Stimulated activated naive B cell treated with anti-CD40 and anti-IgM and Interleukin-4, amounts not matched to agents 10 μg/mL and 1 μg/mL and 100 μg/mL, for 72 hours (primary cell): ENCODE results near the gene OLA1.

ENCODE experiments used
- ATAC-seq, 2 donors: fragments of 150-1000 bp; cut with Tn5 transposase; replicated peaks; 2 replicates each; pipeline ENCODE4 v1.10.0; 2021; ENCODE audit warnings: moderate library complexity in 1 of 2
- DNase-seq: peaks from one replicate; pipeline ENCODE4 v3.0.0; 2021
- H3K27ac Mint-ChIP-seq: one replicate; pipeline ENCODE4 v1.8.0; 2022; ENCODE audit warnings: mild to moderate bottlenecking, mixed read lengths
- H3K27me3 Mint-ChIP-seq, 2 donors: one replicate each; pipeline ENCODE4 v1.8.0; 2022; ENCODE audit warnings: mixed read lengths in 2 of 2
- H3K36me3 Mint-ChIP-seq, 2 donors: one replicate each; pipeline ENCODE4 v1.8.0; 2022; ENCODE audit warnings: mixed read lengths in 2 of 2, mild to moderate bottlenecking in 1 of 2
- H3K4me1 Mint-ChIP-seq, 2 donors: one replicate each; pipeline ENCODE4 v1.8.0; 2022; ENCODE audit warnings: mixed read lengths in 2 of 2, mild to moderate bottlenecking in 1 of 2
- H3K4me3 Mint-ChIP-seq, 2 donors: one replicate each; pipeline ENCODE4 v1.8.0; 2022; ENCODE audit warnings: mild to moderate bottlenecking in 2 of 2, mixed read lengths in 2 of 2, moderate library complexity in 1 of 2
- H3K9me3 Mint-ChIP-seq, 2 donors: one replicate each; pipeline ENCODE4 v1.8.0; 2022; ENCODE audit warnings: mixed read lengths in 2 of 2, mild to moderate bottlenecking in 1 of 2

Gene OLA1

GRCh38 chr2:174180726-174181236 lies 67.6 kb downstream of the OLA1 start:
- no peaks in the 10 kb centered on the region for H3K27me3 Mint-ChIP-seq
- H3K4me3 Mint-ChIP-seq, result no peak overlapping the region
- H3K4me1 Mint-ChIP-seq, result peaks cover 15 to 28% of the 10 kb centered on the region in 2 donors
- no peaks in the 10 kb centered on the region for H3K9me3 Mint-ChIP-seq
- H3K27ac Mint-ChIP-seq, result no peak overlapping the region
- DNase-seq (no peak), ATAC-seq (no peak)
- peaks cover 12 to 33% of the 10 kb centered on the region in 2 donors for H3K36me3 Mint-ChIP-seq

DNA sequence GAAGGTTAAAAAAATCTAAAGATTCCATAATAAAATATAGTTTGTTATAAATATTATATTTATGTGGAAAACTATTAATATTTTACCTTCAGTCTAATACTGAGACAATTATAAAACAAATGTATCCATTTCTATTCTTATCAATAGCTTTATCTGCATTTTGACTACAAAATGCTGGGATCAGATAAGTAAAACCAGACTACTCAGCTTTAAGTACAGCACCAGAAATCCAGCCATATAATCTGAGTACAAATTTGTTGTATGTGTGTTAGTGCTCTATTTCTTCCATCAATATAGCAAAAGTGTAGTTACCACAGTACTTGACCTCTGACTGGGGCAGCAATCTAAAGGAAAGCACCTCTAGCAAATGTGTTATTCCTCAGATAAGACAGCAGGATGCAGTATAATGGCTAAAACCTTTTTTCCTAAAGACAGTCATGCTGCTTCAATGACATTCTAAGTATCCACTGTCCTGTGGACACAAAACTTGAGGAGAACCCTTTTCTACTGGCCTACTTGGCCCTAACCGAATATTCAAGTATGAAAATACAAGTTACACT lies 68.1 kb downstream of the OLA1 start:
- no peak for ATAC-seq
- peaks cover 16 to 37% of the 10 kb centered on the region in 2 donors for H3K36me3 Mint-ChIP-seq
- no peak overlapping the region for H3K4me3 Mint-ChIP-seq
- no peaks in the 10 kb centered on the region for H3K27me3 Mint-ChIP-seq
- peaks cover 15 to 28% of the 10 kb centered on the region in 2 donors for H3K4me1 Mint-ChIP-seq
- no peak for DNase-seq
- H3K9me3 Mint-ChIP-seq, result peaks cover 0 to under 1% of the 10 kb centered on the region in 2 donors
- no peak overlapping the region for H3K27ac Mint-ChIP-seq

DNA sequence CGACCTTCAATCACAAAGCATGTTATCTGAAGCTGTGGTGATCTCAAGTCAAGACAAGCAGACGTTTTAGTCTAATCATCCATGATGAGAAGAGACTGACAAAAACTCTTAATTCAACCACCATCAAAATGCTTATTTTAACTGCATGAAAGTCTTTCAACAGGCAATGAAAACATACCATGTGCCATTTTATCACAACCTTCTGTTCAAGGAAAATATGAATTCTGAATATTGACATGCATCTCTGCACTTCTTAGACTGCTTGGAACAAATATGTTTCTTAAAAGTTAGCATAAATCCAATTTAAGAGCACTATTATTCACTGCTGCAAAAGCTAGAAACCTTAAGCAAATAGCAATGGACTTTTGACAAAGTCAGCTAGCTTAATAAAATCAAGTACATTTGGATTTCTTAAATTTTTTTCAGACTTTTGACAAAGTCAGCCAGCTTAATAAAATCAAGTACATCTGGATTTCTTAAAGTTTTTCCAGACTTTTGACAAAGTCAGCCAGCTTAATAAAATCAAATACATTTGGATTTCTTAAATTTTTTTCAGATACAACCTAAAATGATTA lies 70.9 kb downstream of the OLA1 start:
- DNase-seq (no peak), ATAC-seq (no peak)
- H3K9me3 Mint-ChIP-seq, result peaks cover 6 to 10% of the 10 kb centered on the region in 2 donors
- no peak overlapping the region for H3K27ac Mint-ChIP-seq
- H3K4me1 Mint-ChIP-seq, result peaks cover 3 to 13% of the 10 kb centered on the region in 2 donors
- H3K4me3 Mint-ChIP-seq, result no peak overlapping the region
- no peaks in the 10 kb centered on the region for H3K27me3 Mint-ChIP-seq
- peaks cover 37 to 47% of the 10 kb centered on the region in 2 donors for H3K36me3 Mint-ChIP-seq

DNA sequence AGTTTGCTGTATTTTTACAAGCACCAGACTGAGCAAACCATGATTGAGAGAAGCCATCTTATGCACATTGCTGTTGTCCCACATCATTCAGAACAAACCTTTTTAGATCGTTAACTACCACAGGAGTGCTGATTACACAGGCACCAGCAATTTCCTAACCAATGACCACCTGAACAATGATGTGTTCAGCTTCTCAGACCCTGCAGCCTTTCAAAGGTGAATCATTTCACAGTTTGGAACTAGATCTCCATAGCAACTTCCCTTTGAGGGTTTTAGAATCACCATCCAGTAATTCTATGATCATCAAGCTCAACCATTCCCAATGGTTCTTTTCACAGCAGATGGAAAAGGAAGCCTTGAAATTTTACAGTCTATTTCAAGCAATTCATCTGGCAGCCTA lies 71.4 kb downstream of the OLA1 start:
- H3K27me3 Mint-ChIP-seq, result no peaks in the 10 kb centered on the region
- peaks cover 6 to 12% of the 10 kb centered on the region in 2 donors for H3K9me3 Mint-ChIP-seq
- peaks cover 3 to 12% of the 10 kb centered on the region in 2 donors for H3K4me1 Mint-ChIP-seq
- DNase-seq, result no peak
- no peak overlapping the region for H3K4me3 Mint-ChIP-seq
- ATAC-seq, result no peak
- no peak overlapping the region for H3K27ac Mint-ChIP-seq
- peaks cover 41 to 52% of the 10 kb centered on the region in 2 donors for H3K36me3 Mint-ChIP-seq

DNA sequence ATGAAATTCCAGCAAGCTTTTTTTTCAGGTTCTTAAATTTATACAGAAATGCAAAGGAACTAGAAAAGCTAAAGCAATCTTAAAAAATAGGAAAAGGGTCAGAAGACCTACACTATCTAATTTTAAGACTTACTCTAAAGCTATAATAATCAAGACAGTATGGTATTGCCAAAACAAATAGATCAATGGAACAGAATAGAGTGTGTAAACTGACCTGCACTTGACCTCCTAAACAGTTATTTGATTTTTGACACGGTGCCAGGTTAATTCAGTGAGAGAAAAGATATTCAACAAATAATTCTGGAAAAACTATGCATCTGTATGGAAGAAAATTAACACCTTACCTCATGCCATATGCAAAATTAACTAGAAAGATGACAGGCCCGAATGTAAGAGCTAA lies 73.6 kb downstream of the OLA1 start:
- Mint-ChIP-seq H3K4me1 (no peaks in the 10 kb centered on the region), H3K27me3 (no peaks in the 10 kb centered on the region), H3K9me3 (peaks cover 12 to 20% of the 10 kb centered on the region in 2 donors), H3K27ac (no peak overlapping the region), H3K36me3 (peaks cover 46 to 60% of the 10 kb centered on the region in 2 donors), H3K4me3 (no peak overlapping the region)
- DNase-seq (no peak), ATAC-seq (no peak)

- Mint-ChIP-seq H3K4me3 (no peak overlapping the region), H3K36me3 (peaks cover 62 to 77% of the 10 kb centered on the region in 2 donors), H3K27ac (no peak overlapping the region), H3K4me1 (no peaks in the 10 kb centered on the region), H3K9me3 (peaks cover 20 to 28% of the 10 kb centered on the region in 2 donors), H3K27me3 (no peaks in the 10 kb centered on the region)
- DNase-seq (no peak), ATAC-seq (no peak)
These were observed 75.5 kb downstream of the OLA1 start for GRCh38 chr2:174172802-174173355.

DNA sequence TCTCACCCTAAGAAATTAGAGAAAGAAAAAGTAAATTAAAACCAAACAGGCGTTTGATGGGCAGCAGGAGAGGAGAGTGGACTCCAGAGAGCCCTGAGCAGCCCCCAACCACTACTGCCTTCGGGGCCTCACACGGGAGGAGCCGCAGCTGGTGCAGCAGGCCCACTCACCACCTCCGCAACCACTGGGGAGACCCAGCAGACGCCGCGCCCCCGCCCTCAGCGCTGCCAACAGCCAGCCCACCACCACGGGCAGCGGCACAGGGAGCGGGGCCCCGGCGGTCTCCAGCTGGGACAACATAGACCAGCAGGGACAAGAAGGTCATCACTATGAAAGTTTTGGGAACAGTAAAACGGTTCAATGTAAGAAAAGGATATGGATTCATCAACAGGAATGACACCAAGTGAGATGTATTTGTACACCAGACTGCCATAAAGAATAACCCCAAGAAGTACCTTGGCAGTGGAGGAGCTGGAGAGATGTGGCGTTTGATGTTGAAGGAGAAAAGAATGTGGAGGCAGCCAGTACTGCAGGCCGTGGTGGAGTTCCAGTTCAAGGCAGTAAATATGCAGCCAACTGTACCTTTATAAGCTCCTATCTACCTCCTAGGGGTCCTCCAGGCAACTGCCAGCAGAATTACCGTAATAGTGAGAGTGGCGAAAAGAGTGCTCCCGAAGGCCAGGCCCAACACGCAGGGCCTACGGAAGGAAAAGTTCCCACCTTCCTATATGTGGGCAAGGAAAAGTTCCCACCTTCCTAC lies 76.5 kb downstream of the OLA1 start:
- Mint-ChIP-seq H3K27ac (no peak overlapping the region), H3K4me1 (no peaks in the 10 kb centered on the region), H3K4me3 (no peak overlapping the region), H3K36me3 (peaks cover 64 to 78% of the 10 kb centered on the region in 2 donors), H3K27me3 (no peaks in the 10 kb centered on the region), H3K9me3 (peaks cover 22 to 31% of the 10 kb centered on the region in 2 donors)
- DNase-seq (no peak), ATAC-seq (no peak)

GRCh38 chr2:174169372-174169771 lies 79.0 kb downstream of the OLA1 start:
- Mint-ChIP-seq H3K36me3 (peaks cover 57 to 70% of the 10 kb centered on the region in 2 donors), H3K4me3 (no peak overlapping the region), H3K27ac (no peak overlapping the region), H3K9me3 (peaks cover 24 to 31% of the 10 kb centered on the region in 2 donors), H3K27me3 (no peaks in the 10 kb centered on the region), H3K4me1 (no peaks in the 10 kb centered on the region)
- ATAC-seq, result no peak
- no peak for DNase-seq

DNA sequence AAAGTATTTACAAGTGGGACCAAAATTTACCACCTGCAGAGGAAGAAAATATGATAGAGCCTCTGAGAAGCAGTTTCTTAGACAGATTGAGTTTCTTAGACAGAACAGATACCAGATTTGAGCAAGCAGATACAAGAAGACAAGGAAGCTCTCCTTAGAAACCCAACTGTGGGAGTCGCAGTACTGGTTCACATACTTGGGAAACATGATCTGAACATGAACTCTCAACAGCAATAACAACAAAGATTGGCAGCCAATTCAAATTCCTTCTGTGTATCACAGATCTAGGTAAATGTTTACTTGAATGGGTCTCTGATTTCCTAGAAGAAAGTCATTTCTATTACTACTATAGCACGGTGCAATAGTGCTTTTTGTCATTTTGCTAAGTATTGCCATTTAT lies 82.1 kb downstream of the OLA1 start:
- Mint-ChIP-seq H3K4me1 (peaks cover 0 to 4% of the 10 kb centered on the region in 2 donors), H3K4me3 (no peak overlapping the region), H3K27me3 (no peaks in the 10 kb centered on the region), H3K9me3 (peaks cover 20% of the 10 kb centered on the region in 2 donors), H3K36me3 (peaks cover 42 to 61% of the 10 kb centered on the region in 2 donors), H3K27ac (no peak overlapping the region)
- DNase-seq (no peak), ATAC-seq (no peak)

- H3K27ac Mint-ChIP-seq, result no peak overlapping the region
- no peaks in the 10 kb centered on the region for H3K27me3 Mint-ChIP-seq
- no peak overlapping the region for H3K4me3 Mint-ChIP-seq
- H3K4me1 Mint-ChIP-seq, result peaks cover 0 to 8% of the 10 kb centered on the region in 2 donors
- no peak for DNase-seq
- H3K9me3 Mint-ChIP-seq, result peaks cover 3 to 6% of the 10 kb centered on the region in 2 donors
- peaks cover 18 to 38% of the 10 kb centered on the region in 2 donors for H3K36me3 Mint-ChIP-seq
- ATAC-seq, result no peak
These were observed 86.8 kb downstream of the OLA1 start for GRCh38 chr2:174161490-174161889.

- DNase-seq (no peak), ATAC-seq (peak; percentile 63 to 67)
- Mint-ChIP-seq H3K36me3 (peaks cover 20 to 35% of the 10 kb centered on the region in 2 donors), H3K27ac (no peak overlapping the region), H3K27me3 (no peaks in the 10 kb centered on the region), H3K4me1 (peaks cover 6 to 12% of the 10 kb centered on the region in 2 donors), H3K9me3 (no peaks in the 10 kb centered on the region), H3K4me3 (no peak overlapping the region)
These were observed 90.3 kb downstream of the OLA1 start for GRCh38 chr2:174158003-174158402.

DNA sequence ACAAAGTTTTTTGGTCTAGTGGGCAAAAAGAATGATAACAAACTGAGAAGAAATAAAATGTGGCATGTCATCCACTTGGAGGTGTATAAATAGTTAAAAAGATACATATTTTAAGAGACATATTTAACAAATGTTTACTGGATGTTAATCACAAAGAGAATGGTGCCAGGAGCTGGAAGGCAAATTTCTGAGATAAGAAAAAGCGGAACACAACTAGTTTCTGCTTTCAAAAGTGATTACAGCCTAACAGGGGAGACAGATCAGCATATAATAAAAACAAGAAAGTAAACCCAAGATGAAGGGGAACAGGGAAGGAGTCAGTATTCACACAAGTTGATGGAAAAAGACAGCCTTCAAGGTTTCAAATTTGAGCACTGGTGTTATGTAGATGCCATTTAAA lies 91.3 kb downstream of the OLA1 start:
- Mint-ChIP-seq H3K27ac (no peak overlapping the region), H3K4me3 (no peak overlapping the region), H3K36me3 (peaks cover 15 to 30% of the 10 kb centered on the region in 2 donors), H3K9me3 (no peaks in the 10 kb centered on the region), H3K4me1 (peaks cover 6 to 12% of the 10 kb centered on the region in 2 donors), H3K27me3 (no peaks in the 10 kb centered on the region)
- DNase-seq (no peak), ATAC-seq (no peak)

GRCh38 chr2:174153757-174154680 lies 94.3 kb downstream of the OLA1 start:
- no peak overlapping the region for H3K4me3 Mint-ChIP-seq
- no peak overlapping the region for H3K27ac Mint-ChIP-seq
- peaks cover 6 to 8% of the 10 kb centered on the region in 2 donors for H3K4me1 Mint-ChIP-seq
- ATAC-seq (no peak), DNase-seq (no peak)
- H3K27me3 Mint-ChIP-seq, result no peaks in the 10 kb centered on the region
- H3K9me3 Mint-ChIP-seq, result no peaks in the 10 kb centered on the region
- H3K36me3 Mint-ChIP-seq, result peaks cover 21 to 30% of the 10 kb centered on the region in 2 donors
